WI38 (cell line): ENCODE data around the gene MARVELD1.

Experiments
- H3K4me3 ChIP-seq: 2 replicates; pipeline ENCODE4 v1.5.1; 2011; ENCODE audit warnings: low read depth, mild to moderate bottlenecking, control low read depth, low read length
- CTCF ChIP-seq: IDR thresholded peaks from 2 replicates; pipeline ENCODE4 v1.5.1; 2012; ENCODE audit warnings: low read depth, mild to moderate bottlenecking, control low read depth, low read length

The MARVELD1 gene

GRCh38 chr10:97708976-97709946 is 4.3 kb upstream of the MARVELD1 start:
- TF ChIP-seq CTCF: peak; percentile 69
- H3K4me3 ChIP-seq: no peak overlapping the region

GRCh38 chr10:97711640-97712572 is 1.6 kb upstream of the MARVELD1 start:
- no peak overlapping the region for H3K4me3 ChIP-seq
- TF ChIP-seq CTCF: no peak

GRCh38 chr10:97713826-97714400 is 383 bp downstream of the MARVELD1 start:
- H3K4me3 ChIP-seq: peak overlapping the region; percentile 76
- TF ChIP-seq CTCF: no peak

GRCh38 chr10:97714401-97715258 is 1.1 kb downstream of the MARVELD1 start:
- no peak for TF ChIP-seq CTCF

GRCh38 chr10:97715259-97715874 is 1.8 kb downstream of the MARVELD1 start:
- H3K4me3 ChIP-seq: peak overlapping the region; percentile 76
- no peak for TF ChIP-seq CTCF

More at GRCh38 chr10:97714401-97715258, 1.1 kb downstream of the MARVELD1 start:
- H3K4me3 ChIP-seq: peak overlapping the region; percentile 76

GRCh38 chr10:97717627-97718026 is 4.1 kb downstream of the MARVELD1 start:
- H3K4me3 ChIP-seq: no peak overlapping the region
- no peak for TF ChIP-seq CTCF
